Jurkat, Clone E6-1 (cell line): ENCODE results near the gene CHFR.

ENCODE experiments used
- DNase-seq: peaks from one replicate; pipeline ENCODE4 v3.0.0-alpha.2; 2011; ENCODE audit warnings: low read depth, low spot score
- H3K4me3 ChIP-seq: 2 replicates; pipeline ENCODE4 v1.5.1; 2011; ENCODE audit warnings: mild to moderate bottlenecking, low read length, control low read depth, moderate library complexity

CHFR gene

GRCh38 chr12:132789099-132789471 lies 98.3 kb downstream of the CHFR start:
- H3K4me3 ChIP-seq: no peak overlapping the region
- no peak for DNase-seq

- DNase-seq: no peak
- H3K4me3 ChIP-seq: no peak overlapping the region
Measured at GRCh38 chr12:132788375-132789098, 98.9 kb downstream of the CHFR start.

GRCh38 chr12:132787877-132788276 lies 99.5 kb downstream of the CHFR start:
- no peak overlapping the region for H3K4me3 ChIP-seq
- DNase-seq: no peak

GRCh38 chr12:132786192-132786591 lies 101.2 kb downstream of the CHFR start:
- DNase-seq: no peak
- no peak overlapping the region for H3K4me3 ChIP-seq

- no peak overlapping the region for H3K4me3 ChIP-seq
- DNase-seq: no peak
Measured at GRCh38 chr12:132784580-132784979, 102.8 kb downstream of the CHFR start.

- no peak for DNase-seq
- no peak overlapping the region for H3K4me3 ChIP-seq
Measured at GRCh38 chr12:132783917-132784531, 103.4 kb downstream of the CHFR start.
